Naive thymus-derived CD4-positive, alpha-beta T cell (primary cell): ENCODE results near the gene OR2T10. TPM values are rescaled to one million over a fixed set of nuclear protein-coding genes. Genes with fewer than 3 reads are reported as not detected.
"Not testable (repeated sequence)": the region's sequence is repeated elsewhere in the genome, so short reads cannot be mapped to it uniquely, and the experiment has no call there.

Experiments
- ATAC-seq: fragments of 150-1000 bp; cut with Tn5 transposase; 2 replicates; pipeline ENCODE4 v1.10.0; 2021; ENCODE audit warnings: mild to moderate bottlenecking, moderate library complexity
- CTCF ChIA-PET: fragments of 350-600 bp; sonication (Branson Sonifier 250); formaldehyde crosslinking; loops from one replicate; lab custom pipeline; 2021; ENCODE audit warnings: antibody characterized with exemption; lab: Charles Lee
- POLR2A ChIA-PET: fragments of 350-600 bp; sonication (Branson Sonifier 250); formaldehyde crosslinking; loops from one replicate; lab custom pipeline; 2021; ENCODE audit warnings: antibody characterized with exemption, inconsistent platforms; lab: Charles Lee
- DNase-seq, 9 donors: peaks; one replicate each; pipeline versions ENCODE4 v3.0.0 to v3.0.0-alpha.2; 2020 to 2022; ENCODE audit warnings: mixed read lengths in 1 of 9
- H3K27ac ChIP-seq: one replicate; pipeline ENCODE4 v1.7.0; 2013; ENCODE audit warnings: mild to moderate bottlenecking, low read depth, low read length, moderate library complexity
- H3K27me3 ChIP-seq, 2 donors: one replicate each; pipeline ENCODE4 v1.7.0; 2013; ENCODE audit warnings: low read length in 2 of 2, mild to moderate bottlenecking in 2 of 2, moderate library complexity in 2 of 2; ENCODE audit not compliant: control insufficient read depth in 2 of 2, insufficient read depth in 2 of 2
- H3K36me3 ChIP-seq, 3 experiments: 1 replicate in 2 of 3; 2 replicates in 1 of 3; pipeline ENCODE4 v1.7.0; 2013; ENCODE audit warnings: low read length in 3 of 3, mild to moderate bottlenecking in 3 of 3, moderate library complexity in 1 of 3; ENCODE audit not compliant: insufficient read depth in 3 of 3, control insufficient read depth in 2 of 3
- H3K4me1 ChIP-seq, 2 donors: one replicate each; pipeline ENCODE4 v1.7.0; 2013; ENCODE audit warnings: low read length in 2 of 2, mild to moderate bottlenecking in 2 of 2, moderate library complexity in 1 of 2; ENCODE audit not compliant: control insufficient read depth in 2 of 2, insufficient read depth in 2 of 2
- H3K4me3 ChIP-seq: 2 replicates; pipeline ENCODE4 v1.7.0; 2013; ENCODE audit warnings: mild to moderate bottlenecking, low read length
- H3K9me3 ChIP-seq, 3 experiments: 1 replicate in 2 of 3; 2 replicates in 1 of 3; pipeline ENCODE4 v1.7.0; 2013; ENCODE audit warnings: low read length in 3 of 3; ENCODE audit not compliant: control insufficient read depth in 2 of 3
- H3K27ac Mint-ChIP-seq, 9 donors: one replicate each; pipeline ENCODE4 v1.8.0; 2020 to 2022; ENCODE audit warnings: mixed read lengths in 9 of 9, mild to moderate bottlenecking in 8 of 9, moderate library complexity in 5 of 9, inconsistent platforms in 2 of 9
- H3K27me3 Mint-ChIP-seq, 5 donors: one replicate each; pipeline ENCODE4 v1.8.0; 2021 to 2022; ENCODE audit warnings: mixed read lengths in 5 of 5, mild to moderate bottlenecking in 1 of 5
- H3K36me3 Mint-ChIP-seq, 5 donors: one replicate each; pipeline ENCODE4 v1.8.0; 2020 to 2022; ENCODE audit warnings: mixed read lengths in 5 of 5, mild to moderate bottlenecking in 3 of 5, inconsistent platforms in 1 of 5
- H3K4me1 Mint-ChIP-seq, 7 donors: one replicate each; pipeline ENCODE4 v1.8.0; 2020 to 2022; ENCODE audit warnings: mixed read lengths in 7 of 7, mild to moderate bottlenecking in 3 of 7, inconsistent platforms in 1 of 7
- H3K4me3 Mint-ChIP-seq, 10 donors: one replicate each; pipeline ENCODE4 v1.8.0; 2020 to 2022; ENCODE audit warnings: mild to moderate bottlenecking in 10 of 10, mixed read lengths in 10 of 10, moderate library complexity in 6 of 10, inconsistent platforms in 2 of 10
- H3K9me3 Mint-ChIP-seq, 11 donors: one replicate each; pipeline ENCODE4 v1.8.0; 2020 to 2022; ENCODE audit warnings: mixed read lengths in 11 of 11, mild to moderate bottlenecking in 4 of 11, inconsistent platforms in 1 of 11, moderate library complexity in 1 of 11
- intact Hi-C, 2 donors: fragments of 100-400 bp; cut with micrococcal nuclease; formaldehyde crosslinking; loops; one replicate each; pipeline ENCODE4 v1.15.1; 2023
- polyA plus RNA-seq, 2 donors: library from polyadenylated mRNA; unstranded; fragments of 300-500 nt; fragmentation: Illumina TruSeq; gene quantifications; one replicate each; pipeline ENCODE4 v1.2.3, GENCODE V29; 2021
- total RNA-seq, 6 experiments: library from RNA in 5 of 6; stranded (reverse) in 5 of 6; gene quantifications; 1 replicate in 5 of 6; 2 replicates in 1 of 6; pipeline ENCODE4 v1.2.3 and lab custom pipeline; 2021 to 2026

Gene OR2T10
- total and polyA plus RNA-seq, 7 experiments from 2014 or later, result not detected

- H3K36me3 Mint-ChIP-seq, H3K27me3 ChIP-seq, H3K36me3 ChIP-seq, H3K9me3 Mint-ChIP-seq, H3K4me1 ChIP-seq, CTCF ChIA-PET, POLR2A ChIA-PET, DNase-seq, H3K9me3 ChIP-seq, ATAC-seq, H3K27me3 Mint-ChIP-seq, H3K27ac ChIP-seq, H3K4me3 Mint-ChIP-seq, H3K4me3 ChIP-seq: not testable (repeated sequence)
- peaks cover 0 to 35% (median 25%) of the 10 kb centered on the region in 7 donors for H3K4me1 Mint-ChIP-seq
- intact Hi-C loops, result loop anchor here (5.0 to 10.0 kb wide), 2 partner anchors 84 to 87 kb away; partner anchors contain the start of gene OR2T5 (in 1 of the 2)
- peak overlapping the region in 1 of 9 donors; percentile 62 for H3K27ac Mint-ChIP-seq
Observed at GRCh38 chr1:248569049-248569448, 28.5 kb downstream of the OR2T10 start.

GRCh38 chr1:248565530-248566373, 31.7 kb downstream of the OR2T10 start:
- H3K27me3 Mint-ChIP-seq, H3K36me3 ChIP-seq, POLR2A ChIA-PET, CTCF ChIA-PET, H3K27me3 ChIP-seq, H3K9me3 Mint-ChIP-seq, H3K9me3 ChIP-seq, H3K4me1 ChIP-seq, H3K36me3 Mint-ChIP-seq: not testable (repeated sequence)
- H3K27ac Mint-ChIP-seq, result peak overlapping the region; percentile 91 to 99 (median 94)
- intact Hi-C loops, result loop anchor here (5.0 to 10.0 kb wide), 2 partner anchors 81 to 83 kb away; partner anchors contain the start of gene OR2T5 (in 1 of the 2)
- Histone ChIP-seq H3K27ac (peak overlapping the region; percentile 69), H3K4me3 (peak overlapping the region; percentile 46)
- ATAC-seq, result peak; percentile 86
- peak overlapping the region; percentile 82 to 97 (median 90) for H3K4me3 Mint-ChIP-seq
- DNase-seq, result peak in 8 of 9 donors; percentile 19 to 74 (median 54)
- H3K4me1 Mint-ChIP-seq, result peaks cover 0 to 32% (median 22%) of the 10 kb centered on the region in 7 donors

GRCh38 chr1:248562672-248563071, 34.8 kb downstream of the OR2T10 start, which contains the start of gene OR2T29:
Gene OR2T29, minus strand, starts transcription at chr1:248562772. Its CDS starts 3,281 bp downstream, at chr1:248559491.
- intact Hi-C loops, result loop anchor here in 1 of 2 donors (10.0 kb wide), 1 partner anchor 78 kb away; the partner anchor contains the start of gene OR2T5
- peak within 1 kb of the TSS in 1 of 9 donors; percentile 38 for H3K27ac Mint-ChIP-seq
- H3K27ac ChIP-seq, H3K36me3 ChIP-seq, H3K4me3 ChIP-seq, H3K27me3 Mint-ChIP-seq, H3K9me3 ChIP-seq, DNase-seq, POLR2A ChIA-PET, H3K4me3 Mint-ChIP-seq, H3K27me3 ChIP-seq, H3K36me3 Mint-ChIP-seq, ATAC-seq, H3K9me3 Mint-ChIP-seq, H3K4me1 ChIP-seq, CTCF ChIA-PET: not testable (repeated sequence)
- H3K4me1 Mint-ChIP-seq, result peaks cover 0 to 20% (median 12%) of the 10 kb centered on the region in 7 donors

GRCh38 chr1:248551027-248551426, 46.5 kb downstream of the OR2T10 start:
- POLR2A ChIA-PET, H3K27ac Mint-ChIP-seq, H3K4me1 ChIP-seq, ATAC-seq, H3K9me3 Mint-ChIP-seq, H3K36me3 Mint-ChIP-seq, H3K4me1 Mint-ChIP-seq, H3K27ac ChIP-seq, H3K27me3 ChIP-seq, H3K27me3 Mint-ChIP-seq, H3K4me3 Mint-ChIP-seq, H3K9me3 ChIP-seq, CTCF ChIA-PET, DNase-seq, H3K36me3 ChIP-seq, intact Hi-C loops, H3K4me3 ChIP-seq: not testable (repeated sequence)

- DNase-seq, H3K4me3 Mint-ChIP-seq, H3K36me3 Mint-ChIP-seq, H3K27ac Mint-ChIP-seq, H3K9me3 ChIP-seq, H3K36me3 ChIP-seq, CTCF ChIA-PET, H3K4me1 Mint-ChIP-seq, H3K9me3 Mint-ChIP-seq, H3K4me3 ChIP-seq, H3K4me1 ChIP-seq, intact Hi-C loops, ATAC-seq, H3K27me3 ChIP-seq, POLR2A ChIA-PET, H3K27ac ChIP-seq, H3K27me3 Mint-ChIP-seq: not testable (repeated sequence)
Observed at GRCh38 chr1:248547383-248547782, 50.1 kb downstream of the OR2T10 start.

Other genes starting within 250 kb of the OR2T10 start
- not detected for gene OR14C36, start 248.9 kb downstream of the OR2T10 start, total RNA-seq
- not detected for gene OR14C36, start 248.9 kb downstream of the OR2T10 start, polyA plus RNA-seq
- not detected for gene OR2T4, start 236.0 kb downstream of the OR2T10 start, total RNA-seq
- not detected for gene OR2T4, start 236.0 kb downstream of the OR2T10 start, polyA plus RNA-seq
- not detected for gene OR2T6, start 222.0 kb downstream of the OR2T10 start, total RNA-seq
- not detected for gene OR2T6, start 222.0 kb downstream of the OR2T10 start, polyA plus RNA-seq
- not detected for gene OR2T1, start 194.7 kb downstream of the OR2T10 start, total RNA-seq
- gene OR2T1, start 194.7 kb downstream of the OR2T10 start, polyA plus RNA-seq, result not detected
- not detected for gene OR2T2, start 152.1 kb downstream of the OR2T10 start, total RNA-seq
- gene OR2T2, start 152.1 kb downstream of the OR2T10 start, polyA plus RNA-seq, result under 1 TPM in 1 of 2 donors, not detected in 1; 0.44 TPM
- not detected for gene OR2T3, start 124.3 kb downstream of the OR2T10 start, total RNA-seq
- not detected for gene OR2T3, start 124.3 kb downstream of the OR2T10 start, polyA plus RNA-seq
- not detected for gene OR2T5, start 109.1 kb downstream of the OR2T10 start, total RNA-seq
- not detected for gene OR2T5, start 109.1 kb downstream of the OR2T10 start, polyA plus RNA-seq
- gene OR2G6, start 89.6 kb downstream of the OR2T10 start, total RNA-seq, result not detected
- gene OR2G6, start 89.6 kb downstream of the OR2T10 start, polyA plus RNA-seq, result not detected
- not detected for gene OR2T29, start 34.9 kb downstream of the OR2T10 start, total RNA-seq
- not detected for gene OR2T29, start 34.9 kb downstream of the OR2T10 start, polyA plus RNA-seq
- not detected for gene OR2T34, start 22.9 kb downstream of the OR2T10 start, total RNA-seq
- under 1 TPM in 1 of 2 donors, not detected in 1; 0.47 TPM for gene OR2T34, start 22.9 kb downstream of the OR2T10 start, polyA plus RNA-seq
- gene OR2T11, start 37.4 kb upstream of the OR2T10 start, total RNA-seq, result not detected
- not detected for gene OR2T11, start 37.4 kb upstream of the OR2T10 start, polyA plus RNA-seq
- not detected for gene OR2T35, start 47.6 kb upstream of the OR2T10 start, total RNA-seq
- not detected for gene OR2T35, start 47.6 kb upstream of the OR2T10 start, polyA plus RNA-seq
- gene OR2T27, start 57.8 kb upstream of the OR2T10 start, total RNA-seq, result not detected
- gene OR2T27, start 57.8 kb upstream of the OR2T10 start, polyA plus RNA-seq, result not detected
- gene OR14I1, start 105.1 kb upstream of the OR2T10 start, total RNA-seq, result not detected
- gene OR14I1, start 105.1 kb upstream of the OR2T10 start, polyA plus RNA-seq, result not detected
- gene LYPD8, start 158.1 kb upstream of the OR2T10 start, total RNA-seq, result not detected
- gene LYPD8, start 158.1 kb upstream of the OR2T10 start, polyA plus RNA-seq, result not detected
- gene SH3BP5L, start 228.2 kb upstream of the OR2T10 start, total RNA-seq, result 10 to 100 TPM; 22.5 to 51.1 (median 33.3) TPM
- gene SH3BP5L, start 228.2 kb upstream of the OR2T10 start, polyA plus RNA-seq, result 1 to 10 TPM; 4.4 to 7.3 TPM
- 10 to 100 TPM; 28.7 to 49.8 (median 42.7) TPM for gene ZNF672, start 240.5 kb upstream of the OR2T10 start, total RNA-seq
- 10 to 100 TPM; 16.6 to 33.7 TPM for gene ZNF672, start 240.5 kb upstream of the OR2T10 start, polyA plus RNA-seq